Ovary (tissue), 3 donors: Measurements from ENCODE around the gene TRAPPC8.

Source experiments
- POLR2A ChIP-seq: fragments of 450-650 bp; IDR thresholded peaks from one replicate; pipeline ENCODE4 v1.6.1; 2017; ENCODE audit warnings: antibody characterized with exemption, mild to moderate bottlenecking, moderate library complexity
- TF ChIP-seq, protein P1 (sequence below), 3 donors: fragments of 450-650 bp in 2 of 3; fragments of 200-600 bp in 1 of 3; IDR thresholded peaks; one replicate each; pipeline versions ENCODE4 v1.5.1 to v1.8.0; 2016 to 2022; ENCODE audit warnings: antibody characterized with exemption in 3 of 3, mild to moderate bottlenecking in 1 of 3
- donor health status: DM: no; HTN: no; CAD: no.

DNA sequence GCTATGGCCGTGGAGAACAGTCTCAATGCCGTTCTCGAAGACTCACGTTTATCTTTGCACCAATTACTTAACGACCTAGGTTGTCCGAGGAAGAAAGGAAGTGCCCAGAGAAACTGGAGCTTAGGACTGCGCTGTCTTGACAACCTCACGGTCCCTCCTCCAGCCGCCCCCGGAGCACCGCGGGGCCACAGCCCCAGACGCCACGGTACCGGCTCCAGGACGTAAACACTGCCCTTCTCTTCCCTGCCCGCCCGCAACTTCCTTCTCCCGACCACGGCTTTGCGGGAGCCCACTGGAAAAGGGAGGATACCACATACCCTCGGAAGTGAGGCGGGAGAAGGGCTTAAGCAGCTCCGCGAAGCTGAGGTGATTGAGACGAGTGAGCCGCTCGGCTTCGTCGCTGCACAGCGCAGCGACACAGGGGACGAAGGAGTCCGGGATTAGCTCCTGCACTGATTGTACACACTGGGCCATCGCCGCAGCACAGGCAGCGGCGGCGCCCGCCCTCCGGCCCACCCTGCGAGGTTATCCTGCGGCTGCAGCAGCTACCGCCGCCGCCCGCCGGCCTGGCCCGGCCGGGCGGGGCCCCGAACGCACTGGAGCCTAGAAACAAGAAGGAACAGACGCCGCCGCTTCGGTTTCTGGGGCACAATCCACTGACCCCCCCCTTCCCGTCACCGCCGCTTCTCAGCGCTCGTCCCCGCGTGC lies 483 bp downstream of the TRAPPC8 start:
- TF ChIP-seq, protein P1, sequence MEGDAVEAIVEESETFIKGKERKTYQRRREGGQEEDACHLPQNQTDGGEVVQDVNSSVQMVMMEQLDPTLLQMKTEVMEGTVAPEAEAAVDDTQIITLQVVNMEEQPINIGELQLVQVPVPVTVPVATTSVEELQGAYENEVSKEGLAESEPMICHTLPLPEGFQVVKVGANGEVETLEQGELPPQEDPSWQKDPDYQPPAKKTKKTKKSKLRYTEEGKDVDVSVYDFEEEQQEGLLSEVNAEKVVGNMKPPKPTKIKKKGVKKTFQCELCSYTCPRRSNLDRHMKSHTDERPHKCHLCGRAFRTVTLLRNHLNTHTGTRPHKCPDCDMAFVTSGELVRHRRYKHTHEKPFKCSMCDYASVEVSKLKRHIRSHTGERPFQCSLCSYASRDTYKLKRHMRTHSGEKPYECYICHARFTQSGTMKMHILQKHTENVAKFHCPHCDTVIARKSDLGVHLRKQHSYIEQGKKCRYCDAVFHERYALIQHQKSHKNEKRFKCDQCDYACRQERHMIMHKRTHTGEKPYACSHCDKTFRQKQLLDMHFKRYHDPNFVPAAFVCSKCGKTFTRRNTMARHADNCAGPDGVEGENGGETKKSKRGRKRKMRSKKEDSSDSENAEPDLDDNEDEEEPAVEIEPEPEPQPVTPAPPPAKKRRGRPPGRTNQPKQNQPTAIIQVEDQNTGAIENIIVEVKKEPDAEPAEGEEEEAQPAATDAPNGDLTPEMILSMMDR (IDR thresholded peaks at IDR 0.05): no peak
- TF ChIP-seq POLR2A: no peak
